Stomach (tissue), 4 donors: Measurements from ENCODE around the gene LCP1.

Source experiments
- CTCF ChIP-seq, 7 experiments: fragments of 450-650 bp in 4 of 7; fragments of 200-600 bp in 3 of 7; sonication (generic) in 3 of 7; IDR thresholded peaks; one replicate each; pipeline ENCODE4 v1.5.1; 2016 to 2019; ENCODE audit warnings: antibody characterized with exemption in 7 of 7, control low read depth in 2 of 7, mild to moderate bottlenecking in 1 of 7
- EP300 ChIP-seq: sonication (generic); formaldehyde crosslinking; IDR thresholded peaks from one replicate; pipeline ENCODE4 v1.6.1; 2017; ENCODE audit warnings: antibody characterized with exemption
- POLR2A ChIP-seq, 4 donors: fragments of 450-650 bp; IDR thresholded peaks; one replicate each; pipeline ENCODE4 v1.6.1; 2016; ENCODE audit warnings: antibody characterized with exemption in 4 of 4, control low read depth in 2 of 4, mild to moderate bottlenecking in 1 of 4, moderate library complexity in 1 of 4
- POLR2AphosphoS5 ChIP-seq, 3 donors: sonication (generic); formaldehyde crosslinking; IDR thresholded peaks; one replicate each; pipeline ENCODE4 v1.6.1; 2016; ENCODE audit warnings: antibody characterized with exemption in 3 of 3

GRCh38 chr13:46097015-46097414, 85.0 kb downstream of the LCP1 start:
- no peak for TF ChIP-seq CTCF (IDR thresholded peaks at IDR 0.05)
- TF ChIP-seq POLR2AphosphoS5 (IDR thresholded peaks at IDR 0.05), result no peak
- TF ChIP-seq EP300, result no peak
- no peak for TF ChIP-seq POLR2A (IDR thresholded peaks at IDR 0.05)
